Panc1 (cell line): Measurements from ENCODE around the gene PPP1CC. TPM values are rescaled to one million over a fixed set of nuclear protein-coding genes. Genes with fewer than 3 reads are reported as not detected.
A peak's percentile ranks its signal among the peaks of the same experiment; 100 is the strongest.

Experiments used
- ATAC-seq: fragments of 200-7000 bp; cut with Tn5 transposase; 2 replicates; pipeline ENCODE4 v1.9.1; 2020; ENCODE audit warnings: mild to moderate bottlenecking, moderate library complexity
- BruUV-seq: library from RNA; stranded (reverse); fragments of 400-500 nt; replicated peaks from 2 replicates; lab custom pipeline; 2021; lab: Mats Ljungman, UMichigan
- CTCF ChIA-PET: fragments of 300-600 bp; sonication (Branson Sonifier 250); formaldehyde crosslinking; loops from one replicate; lab custom pipeline; 2022; ENCODE audit warnings: antibody characterized with exemption; lab: Charles Lee
- POLR2A ChIA-PET: fragments of 300-600 bp; sonication (Branson Sonifier 250); formaldehyde crosslinking; loops from one replicate; lab custom pipeline; 2022; ENCODE audit warnings: antibody characterized with exemption; lab: Charles Lee
- DNase-seq: peaks from one replicate; pipeline ENCODE4 v3.0.0-alpha.2; 2010; ENCODE audit warnings: low read depth, low spot score
- H3K27ac ChIP-seq: 2 replicates; pipeline ENCODE4 v1.5.1; 2011; ENCODE audit warnings: mild to moderate bottlenecking, low read length, inconsistent platforms
- H3K27me3 ChIP-seq: fragments of 200-500 bp; sonication (Bioruptor generic); 2 replicates; pipeline ENCODE4 v1.6.0; 2014; ENCODE audit warnings: low read length, inconsistent platforms; ENCODE audit not compliant: control insufficient read depth, insufficient read depth
- H3K36me3 ChIP-seq: fragments of 200-500 bp; sonication (Bioruptor generic); 2 replicates; pipeline ENCODE4 v1.5.1; 2014; ENCODE audit warnings: inconsistent platforms, mild to moderate bottlenecking, low read length, moderate library complexity; ENCODE audit not compliant: control insufficient read depth, insufficient read depth
- H3K4me1 ChIP-seq: 2 replicates; pipeline ENCODE4 v1.5.1; 2011; ENCODE audit warnings: inconsistent platforms, mild to moderate bottlenecking, low read length, moderate library complexity; ENCODE audit not compliant: control insufficient read depth, insufficient read depth
- H3K4me3 ChIP-seq, 2 experiments: 2 replicates each; pipeline ENCODE4 v1.5.1; 2011 to 2012; ENCODE audit warnings: low read depth in 2 of 2, low read length in 2 of 2, mild to moderate bottlenecking in 2 of 2, inconsistent platforms in 1 of 2, moderate library complexity in 1 of 2
- H3K9me3 ChIP-seq: fragments of 200-500 bp; sonication (Bioruptor generic); 2 replicates; pipeline ENCODE4 v1.5.1; 2014; ENCODE audit warnings: low read depth, mild to moderate bottlenecking, inconsistent platforms, low read length, moderate library complexity; ENCODE audit not compliant: control insufficient read depth, insufficient read depth
- POLR2AphosphoS5 ChIP-seq: IDR thresholded peaks from 2 replicates; pipeline ENCODE4 v1.6.1; 2012; ENCODE audit warnings: mild to moderate bottlenecking, low read depth, low read length, moderate library complexity
- REST ChIP-seq, 2 experiments: IDR thresholded peaks; 2 replicates each; pipeline ENCODE4 v1.6.1; 2011 to 2012; ENCODE audit warnings: low read depth in 2 of 2, control low read depth in 1 of 2, low read length in 1 of 2, mild to moderate bottlenecking in 1 of 2, moderate library complexity in 1 of 2; ENCODE audit not compliant: insufficient read depth in 1 of 2
- SIN3A ChIP-seq: IDR thresholded peaks from 2 replicates; pipeline ENCODE4 v1.6.1; 2012; ENCODE audit warnings: low read depth, mild to moderate bottlenecking, low read length, moderate library complexity, borderline replicate concordance; ENCODE audit not compliant: insufficient read depth
- TCF7L2 ChIP-seq: IDR thresholded peaks from 2 replicates; pipeline ENCODE4 v1.6.1; 2011; ENCODE audit warnings: mild to moderate bottlenecking, low read depth, low read length, inconsistent platforms
- in situ Hi-C: cut with HindIII; loops from 2 replicates; pipeline ENCODE4 v1.10.0; 2016; ENCODE audit warnings: low sequenced_read_pairs, low pct_unique_long_range_greater_than_20kb
- intact Hi-C: fragments of 100-400 bp; cut with micrococcal nuclease; formaldehyde crosslinking; loops from one replicate; pipeline ENCODE4 v1.10.0; 2022; ENCODE audit not compliant: unreplicated experiment
- total RNA-seq: library from RNA; stranded (reverse); gene quantifications from one replicate; pipeline ENCODE4 v1.2.1, GENCODE V29; 2021; ENCODE audit not compliant: unreplicated experiment
- TF ChIP-seq, protein P1 (sequence below): fragments of 450-650 bp; IDR thresholded peaks from 2 replicates; pipeline ENCODE4 v1.5.1; 2017; ENCODE audit warnings: mild to moderate bottlenecking

PPP1CC gene
- total RNA-seq, 1 experiment from 2014 or later = 219 TPM

DNA sequence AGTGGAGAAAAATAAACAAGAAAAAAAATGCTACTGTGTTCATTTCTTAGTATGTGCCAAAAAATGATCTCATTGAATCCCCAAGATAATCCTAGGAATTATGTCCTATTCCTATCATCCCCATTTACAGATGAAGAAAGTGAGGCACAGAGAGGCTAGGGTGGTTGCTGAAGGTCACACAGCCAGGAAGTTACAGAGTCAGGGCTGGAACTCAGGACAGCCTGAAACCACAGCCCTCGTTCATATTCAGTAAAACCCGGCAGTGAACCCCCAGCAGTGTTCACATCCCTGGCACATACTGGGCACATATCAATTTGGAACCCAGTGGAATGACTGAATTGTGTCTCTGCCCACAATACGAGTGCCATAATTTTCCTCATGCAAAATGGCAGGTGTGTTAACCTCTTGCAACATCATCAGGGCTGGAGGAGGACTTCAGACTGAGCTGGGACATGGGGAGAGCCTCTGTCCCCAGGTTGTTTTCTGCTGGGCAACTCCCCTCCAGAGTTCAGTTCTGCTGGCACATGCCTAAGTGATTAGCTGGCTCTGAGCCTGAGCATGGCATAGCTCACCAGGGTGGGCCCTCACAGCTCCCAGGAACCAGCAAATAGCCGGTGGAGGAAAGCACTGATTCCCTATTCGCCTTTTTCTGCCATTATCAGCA, 2.0 kb upstream of the PPP1CC start:
- POLR2A ChIA-PET = no interaction called here
- Histone ChIP-seq H3K36me3 (peaks cover 12% of the 10 kb centered on the region), H3K4me3 (no peak overlapping the region), H3K27me3 (no peaks in the 10 kb centered on the region), H3K4me1 (peaks cover 25% of the 10 kb centered on the region), H3K27ac (peak overlapping the region; percentile 95), H3K9me3 (no peaks in the 10 kb centered on the region)
- in situ Hi-C loops = no loop called here
- intact Hi-C loops = loop anchor here (5.0 kb wide), 1 partner anchor 83 kb away; no protein-coding TSS in a partner anchor
- CTCF ChIA-PET = interaction anchor here (0.6 kb wide), 1 partner anchor 40 kb away, joined by 3 read pairs; no protein-coding TSS in a partner anchor
- DNase-seq (no peak), ATAC-seq (peak; percentile 10; the same call in 1 of the 2 replicates)
- no TSS peak for BruUV-seq
- no peak for TF ChIP-seq TCF7L2
- TF ChIP-seq SIN3A = no peak
- no peak for TF ChIP-seq POLR2AphosphoS5
- no peak for TF ChIP-seq REST (IDR thresholded peaks at IDR 0.05; ENCODE audit: insufficient read depth in 1 of 2, low read depth in 2 of 2, low read length in 1 of 2)
- TF ChIP-seq, protein P1, sequence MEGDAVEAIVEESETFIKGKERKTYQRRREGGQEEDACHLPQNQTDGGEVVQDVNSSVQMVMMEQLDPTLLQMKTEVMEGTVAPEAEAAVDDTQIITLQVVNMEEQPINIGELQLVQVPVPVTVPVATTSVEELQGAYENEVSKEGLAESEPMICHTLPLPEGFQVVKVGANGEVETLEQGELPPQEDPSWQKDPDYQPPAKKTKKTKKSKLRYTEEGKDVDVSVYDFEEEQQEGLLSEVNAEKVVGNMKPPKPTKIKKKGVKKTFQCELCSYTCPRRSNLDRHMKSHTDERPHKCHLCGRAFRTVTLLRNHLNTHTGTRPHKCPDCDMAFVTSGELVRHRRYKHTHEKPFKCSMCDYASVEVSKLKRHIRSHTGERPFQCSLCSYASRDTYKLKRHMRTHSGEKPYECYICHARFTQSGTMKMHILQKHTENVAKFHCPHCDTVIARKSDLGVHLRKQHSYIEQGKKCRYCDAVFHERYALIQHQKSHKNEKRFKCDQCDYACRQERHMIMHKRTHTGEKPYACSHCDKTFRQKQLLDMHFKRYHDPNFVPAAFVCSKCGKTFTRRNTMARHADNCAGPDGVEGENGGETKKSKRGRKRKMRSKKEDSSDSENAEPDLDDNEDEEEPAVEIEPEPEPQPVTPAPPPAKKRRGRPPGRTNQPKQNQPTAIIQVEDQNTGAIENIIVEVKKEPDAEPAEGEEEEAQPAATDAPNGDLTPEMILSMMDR = no peak

DNA sequence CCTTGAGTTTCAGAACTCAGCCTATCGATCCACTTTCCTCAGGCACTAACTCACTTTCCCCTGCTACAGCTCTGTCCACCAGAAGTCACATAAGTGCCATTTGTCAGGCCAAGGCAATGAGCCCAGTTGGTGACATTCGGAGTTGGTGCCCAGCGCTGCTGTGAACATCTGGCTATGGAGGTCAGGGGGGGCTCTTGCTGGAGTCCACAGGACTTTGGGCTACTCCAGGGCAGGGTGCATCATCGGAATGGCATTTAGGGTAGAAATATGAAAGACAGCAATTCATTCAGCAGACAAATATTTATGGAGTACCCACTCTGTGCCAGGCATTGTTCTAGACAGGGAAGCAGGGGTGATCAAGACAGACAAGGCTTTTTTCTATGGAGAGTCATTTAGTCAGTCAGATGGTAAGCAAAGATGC, 1.5 kb upstream of the PPP1CC start:
- intact Hi-C loops (loop anchor here (5.0 kb wide), 1 partner anchor 83 kb away; no protein-coding TSS in a partner anchor), in situ Hi-C loops (no loop called here)
- Histone ChIP-seq H3K27ac (peak overlapping the region; percentile 95), H3K4me3 (peak overlapping the region; percentile 91 to 96), H3K27me3 (no peaks in the 10 kb centered on the region), H3K9me3 (no peaks in the 10 kb centered on the region), H3K36me3 (peaks cover 12% of the 10 kb centered on the region), H3K4me1 (peaks cover 30% of the 10 kb centered on the region)
- BruUV-seq = no TSS peak
- TF ChIP-seq POLR2AphosphoS5 = no peak
- TF ChIP-seq SIN3A = no peak
- no peak for TF ChIP-seq REST (IDR thresholded peaks at IDR 0.05; ENCODE audit: insufficient read depth in 1 of 2, low read depth in 2 of 2, low read length in 1 of 2)
- TF ChIP-seq TCF7L2 = no peak
- ATAC-seq (peak; percentile 35), DNase-seq (no peak)
- POLR2A ChIA-PET = no interaction called here
- CTCF ChIA-PET = no interaction called here
